Epithelial cell of prostate (primary cell): ENCODE measurements around the gene OSBPL3.
"Not testable (repeated sequence)": the region's sequence is repeated elsewhere in the genome, so short reads cannot be mapped to it uniquely, and the experiment has no call there.

Experiments
- DNase-seq: peaks from one replicate; pipeline ENCODE4 v3.0.0-alpha.2; 2011; ENCODE audit warnings: low read depth, low spot score
- H3K27ac ChIP-seq: fragments of 450-650 bp; 2 replicates; pipeline ENCODE4 v1.5.1; 2017; ENCODE audit warnings: mild to moderate bottlenecking

OSBPL3 gene

GRCh38 chr7:24905996-24906770, 73.8 kb downstream of the OSBPL3 start:
- H3K27ac ChIP-seq, result peak overlapping the region; percentile 89
- DNase-seq, result peak; percentile 64

- DNase-seq, result not testable (repeated sequence)
- H3K27ac ChIP-seq, result peak overlapping the region; percentile 89
These were observed 76.0 kb downstream of the OSBPL3 start for GRCh38 chr7:24903992-24904391.

GRCh38 chr7:24903559-24903958, 76.4 kb downstream of the OSBPL3 start:
- no peak for DNase-seq
- H3K27ac ChIP-seq, result peak overlapping the region; percentile 89

GRCh38 chr7:24902931-24903330, 77.0 kb downstream of the OSBPL3 start:
- no peak for DNase-seq
- H3K27ac ChIP-seq, result peak overlapping the region; percentile 89

- DNase-seq, result no peak
- H3K27ac ChIP-seq, result peak overlapping the region; percentile 89
These were observed 77.7 kb downstream of the OSBPL3 start for GRCh38 chr7:24902276-24902675.

- no peak overlapping the region for H3K27ac ChIP-seq
- no peak for DNase-seq
These were observed 80.1 kb downstream of the OSBPL3 start for GRCh38 chr7:24899905-24900304.

GRCh38 chr7:24899161-24899560, 80.8 kb downstream of the OSBPL3 start:
- peak overlapping the region; percentile 56 for H3K27ac ChIP-seq
- no peak for DNase-seq

- peak overlapping the region; percentile 56 for H3K27ac ChIP-seq
- DNase-seq, result no peak
These were observed 81.3 kb downstream of the OSBPL3 start for GRCh38 chr7:24898691-24899090.

GRCh38 chr7:24896031-24896501, 83.9 kb downstream of the OSBPL3 start:
- no peak for DNase-seq
- no peak overlapping the region for H3K27ac ChIP-seq

- no peak overlapping the region for H3K27ac ChIP-seq
These were observed 85.4 kb downstream of the OSBPL3 start for GRCh38 chr7:24894429-24895221.

GRCh38 chr7:24891311-24891735, 88.7 kb downstream of the OSBPL3 start:
- DNase-seq, result no peak
- H3K27ac ChIP-seq, result no peak overlapping the region

More at GRCh38 chr7:24894429-24895221, 85.4 kb downstream of the OSBPL3 start:
- DNase-seq, result no peak

GRCh38 chr7:24889611-24890010, 90.4 kb downstream of the OSBPL3 start:
- no peak overlapping the region for H3K27ac ChIP-seq

GRCh38 chr7:24888653-24889052, 91.3 kb downstream of the OSBPL3 start:
- no peak for DNase-seq
- H3K27ac ChIP-seq, result no peak overlapping the region

More at GRCh38 chr7:24889611-24890010, 90.4 kb downstream of the OSBPL3 start:
- DNase-seq, result no peak

- no peak for DNase-seq
- H3K27ac ChIP-seq, result no peak overlapping the region
These were observed 94.3 kb downstream of the OSBPL3 start for GRCh38 chr7:24885716-24886115.

GRCh38 chr7:24885305-24885704, 94.7 kb downstream of the OSBPL3 start:
- no peak overlapping the region for H3K27ac ChIP-seq
- no peak for DNase-seq

GRCh38 chr7:24884401-24884800, 95.6 kb downstream of the OSBPL3 start:
- DNase-seq, result no peak
- no peak overlapping the region for H3K27ac ChIP-seq

GRCh38 chr7:24883622-24884013, 96.4 kb downstream of the OSBPL3 start:
- H3K27ac ChIP-seq, result no peak overlapping the region
- no peak for DNase-seq

- DNase-seq, result peak; percentile 24
- H3K27ac ChIP-seq, result no peak overlapping the region
These were observed 96.9 kb downstream of the OSBPL3 start for GRCh38 chr7:24882989-24883621.

GRCh38 chr7:24881623-24882022, 98.4 kb downstream of the OSBPL3 start:
- no peak overlapping the region for H3K27ac ChIP-seq
- no peak for DNase-seq

- no peak for DNase-seq
- no peak overlapping the region for H3K27ac ChIP-seq
These were observed 99.1 kb downstream of the OSBPL3 start for GRCh38 chr7:24880886-24881285.

- no peak overlapping the region for H3K27ac ChIP-seq
- no peak for DNase-seq
These were observed 100.7 kb downstream of the OSBPL3 start for GRCh38 chr7:24879291-24879690.
